OCI-M2 (cell line): ENCODE measurements around the gene GRAMD4.
"Not testable (repeated sequence)": the region's sequence is repeated elsewhere in the genome, so short reads cannot be mapped to it uniquely, and the experiment has no call there.

Source experiments
- DNase-seq: peaks from one replicate; lab custom pipeline; 2025; ENCODE audit not compliant: unreplicated experiment; lab: John Stamatoyannopoulos, UW

The GRAMD4 gene

DNA sequence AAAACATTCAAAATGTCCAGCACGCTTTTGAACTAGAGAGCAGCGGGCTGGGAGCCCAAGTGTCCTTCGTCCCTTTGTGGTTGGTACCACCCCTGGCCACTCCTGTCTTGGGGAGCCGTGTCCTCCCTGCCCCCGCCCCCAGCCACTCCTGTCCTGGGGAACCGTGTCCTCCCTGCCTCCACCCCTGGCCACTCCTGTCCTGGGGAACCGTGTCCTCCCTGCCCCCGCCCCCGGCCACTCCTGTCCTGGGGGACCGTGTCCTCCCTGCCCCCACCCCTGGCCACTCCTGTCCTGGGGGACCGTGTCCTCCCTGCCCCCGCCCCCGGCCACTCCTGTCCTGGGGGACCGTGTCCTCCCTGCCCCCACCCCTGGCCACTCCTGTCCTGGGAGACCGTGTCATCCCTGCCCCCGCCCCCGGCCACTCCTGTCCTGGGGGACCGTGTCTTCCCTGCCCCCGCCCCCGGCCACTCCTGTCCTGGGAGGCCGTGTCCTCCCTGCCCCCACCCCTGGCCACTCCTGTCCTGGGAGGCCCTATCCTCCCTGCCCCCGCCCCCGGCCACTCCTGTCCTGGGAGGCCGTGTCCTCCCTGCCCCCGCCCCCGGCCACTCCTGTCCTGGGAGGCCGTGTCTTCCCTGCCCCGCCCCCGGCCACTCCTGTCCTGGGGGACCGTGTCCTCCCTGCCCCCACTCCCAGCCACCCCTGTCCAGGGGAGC is 14.9 kb downstream of the GRAMD4 start:
- DNase-seq, result not testable (repeated sequence)

GRCh38 chr22:46635756-46636155 is 15.6 kb downstream of the GRAMD4 start:
- DNase-seq, result no peak

DNA sequence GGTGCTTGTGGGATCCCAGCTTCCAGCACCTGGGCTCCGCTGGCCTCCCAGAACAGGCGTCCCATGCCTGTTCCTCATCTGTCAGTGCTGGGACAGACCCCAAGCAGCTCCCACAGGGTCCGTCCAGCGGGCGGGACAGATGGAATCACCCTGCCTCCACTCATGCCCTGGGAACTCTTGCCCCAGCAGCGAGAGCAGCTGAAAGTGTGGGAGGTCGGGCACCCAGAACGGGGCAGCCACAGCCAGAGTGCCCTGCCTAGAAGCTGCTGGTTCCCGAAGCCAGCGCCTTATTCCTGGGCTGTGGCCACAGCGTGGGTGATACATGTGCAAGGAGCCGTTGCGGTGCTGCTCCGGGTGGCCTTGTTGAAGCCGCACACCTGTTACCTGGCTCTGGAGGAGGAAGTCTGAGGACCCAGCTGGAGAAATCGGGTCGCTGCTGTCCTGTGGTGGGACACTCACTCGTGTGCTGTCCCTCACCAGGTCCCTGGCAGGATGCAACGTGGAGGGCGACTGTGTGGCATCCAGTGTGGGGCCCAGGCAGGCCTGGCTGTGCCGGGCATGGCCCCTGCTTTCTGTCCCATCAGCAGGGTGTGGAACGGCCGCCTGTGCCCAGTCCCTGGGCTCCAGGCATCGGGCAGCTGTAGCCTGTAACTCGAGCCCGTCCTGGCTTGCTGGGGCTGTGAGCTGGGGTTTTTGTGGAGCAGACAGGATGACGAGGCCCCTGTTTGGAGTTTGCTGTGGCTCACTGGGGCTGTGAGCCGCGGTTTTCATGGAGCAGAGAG is 16.2 kb downstream of the GRAMD4 start:
- no peak for DNase-seq

GRCh38 chr22:46637711-46638600 is 17.8 kb downstream of the GRAMD4 start:
- no peak for DNase-seq

GRCh38 chr22:46638601-46639431 is 18.6 kb downstream of the GRAMD4 start:
- no peak for DNase-seq

- no peak for DNase-seq
These were observed 19.7 kb downstream of the GRAMD4 start for GRCh38 chr22:46639843-46640242.

GRCh38 chr22:46640293-46641055 is 20.3 kb downstream of the GRAMD4 start:
- no peak for DNase-seq

GRCh38 chr22:46641811-46642266 is 21.7 kb downstream of the GRAMD4 start:
- DNase-seq, result no peak

DNA sequence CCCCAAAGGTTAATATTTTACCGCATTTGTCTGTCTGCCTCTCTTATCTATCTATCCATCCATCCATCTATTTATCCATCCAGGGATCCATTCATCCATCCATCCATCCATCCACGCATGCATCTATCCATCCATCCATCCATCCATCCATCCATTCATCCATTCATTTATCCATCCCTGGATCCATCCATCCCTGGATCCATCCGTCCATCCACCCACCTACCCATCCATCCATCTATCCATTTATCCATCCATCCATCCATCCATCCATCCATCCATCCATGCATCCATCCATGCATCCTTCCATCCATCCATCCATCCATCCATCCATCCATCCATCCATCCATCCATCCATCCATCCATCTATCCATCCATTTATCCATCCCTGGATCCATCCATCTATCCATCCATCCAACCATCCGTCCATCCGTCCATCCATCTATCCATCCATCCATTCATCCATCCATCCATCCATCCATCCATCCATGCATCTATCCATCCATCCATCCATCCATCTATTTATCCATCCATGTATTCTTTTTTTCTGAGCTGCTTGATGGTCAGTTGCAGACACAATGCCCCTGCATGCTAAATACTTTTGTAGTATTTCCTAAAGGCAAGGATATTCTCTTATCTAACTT is 22.8 kb downstream of the GRAMD4 start:
- DNase-seq, result not testable (repeated sequence)

DNA sequence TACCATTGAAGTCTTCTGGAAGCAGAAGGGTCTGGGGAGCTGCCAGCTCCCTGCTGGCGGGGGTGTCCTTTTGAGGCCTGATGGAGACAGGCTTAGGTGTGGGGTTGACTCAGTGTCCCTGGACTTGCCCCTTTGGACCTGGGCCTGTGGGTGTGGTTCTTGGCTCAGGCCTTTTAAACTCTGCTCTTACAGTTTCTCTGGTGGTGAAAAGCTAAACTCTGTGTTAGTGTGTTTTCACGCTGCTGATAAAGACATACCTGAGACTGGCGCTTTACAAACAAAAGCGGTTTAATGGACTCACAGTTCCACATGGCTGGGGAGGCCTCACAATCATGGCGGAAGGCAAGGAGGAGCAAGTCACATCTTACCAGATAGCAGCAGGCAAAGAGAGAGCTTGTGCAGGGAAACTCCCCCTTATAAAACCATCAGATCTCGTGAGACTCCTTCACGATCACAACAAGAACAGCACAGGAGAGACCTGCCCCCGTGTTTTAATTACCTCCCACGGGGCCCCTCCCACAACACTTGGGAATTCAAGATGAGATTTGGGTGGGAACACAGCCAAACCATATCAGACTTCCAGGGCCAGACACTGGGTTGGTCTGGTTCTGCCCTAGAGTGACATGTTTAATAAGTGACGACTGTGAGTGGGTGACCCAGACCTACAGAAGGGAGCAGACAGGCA is 26.5 kb downstream of the GRAMD4 start:
- no peak for DNase-seq

DNA sequence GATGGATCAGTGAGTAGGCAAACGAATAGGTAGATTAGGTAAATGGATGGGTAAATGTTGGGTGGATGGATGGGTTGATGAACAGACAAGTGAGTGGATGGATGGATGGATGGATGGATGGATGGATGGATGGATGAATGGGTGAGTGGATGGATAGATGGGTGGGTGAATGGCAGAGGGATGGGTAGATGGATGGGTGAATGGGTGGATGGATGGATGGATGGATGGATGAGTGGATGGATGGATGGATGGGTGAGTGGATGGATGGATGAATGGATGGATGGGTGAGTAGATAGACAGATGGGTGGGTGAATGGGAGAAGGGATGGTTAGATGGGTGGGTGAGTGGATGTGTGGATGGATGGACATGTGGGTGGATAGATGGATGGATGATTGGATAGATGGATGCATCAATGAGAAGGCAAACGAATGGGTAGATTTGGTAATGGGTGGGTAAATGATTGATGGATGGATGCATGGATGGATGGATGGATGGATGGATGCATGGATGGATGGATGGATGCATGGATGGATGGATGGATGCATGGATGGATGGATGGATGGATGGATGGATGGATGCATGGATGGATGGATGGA is 28.1 kb downstream of the GRAMD4 start:
- DNase-seq, result not testable (repeated sequence)

DNA sequence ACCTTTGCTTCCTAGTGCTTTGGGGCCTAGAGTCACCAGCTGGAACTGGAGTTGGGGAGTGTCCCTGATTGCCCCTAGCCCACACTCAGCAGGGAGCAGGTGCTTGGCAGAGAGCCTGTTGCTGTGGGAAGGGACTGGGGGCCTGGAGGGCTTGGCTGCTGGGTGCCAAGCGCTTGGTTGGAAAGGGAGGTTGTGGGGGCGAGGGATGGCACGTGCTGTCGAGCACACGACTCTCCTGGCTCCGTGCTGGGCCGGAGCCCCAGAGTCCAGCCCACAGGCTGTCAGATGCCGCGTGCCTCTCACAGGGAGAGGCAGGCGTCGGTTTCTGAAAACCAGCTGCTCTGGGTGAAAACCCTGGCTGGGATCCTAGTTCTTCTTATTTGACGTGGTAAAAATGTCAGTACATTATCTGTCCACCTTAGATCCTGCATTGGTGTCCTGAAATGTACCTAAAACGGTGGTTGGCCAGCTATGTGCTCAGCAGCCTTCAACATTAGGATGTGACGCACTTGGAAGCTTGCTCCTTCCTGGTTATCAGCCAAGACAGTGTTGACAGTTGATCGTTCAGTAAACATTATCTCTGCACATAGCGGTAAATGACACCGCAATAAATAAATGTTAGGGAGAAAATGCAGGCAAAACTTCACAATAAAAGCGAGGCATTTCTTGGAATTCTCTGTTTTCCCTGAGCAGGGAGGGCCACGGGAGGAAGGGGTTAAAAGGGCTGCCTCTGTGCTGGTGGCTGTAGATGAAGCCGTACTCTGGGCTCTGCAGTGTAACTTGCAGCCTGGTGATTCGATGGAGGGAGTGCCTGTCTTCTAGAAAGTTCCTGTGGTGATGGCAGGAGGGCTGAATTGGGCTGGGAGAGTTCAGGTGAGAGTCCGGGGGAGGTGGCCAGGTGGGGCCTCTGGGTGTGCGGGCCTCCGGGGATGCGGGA is 29.2 kb downstream of the GRAMD4 start:
- no peak for DNase-seq

- DNase-seq, result no peak
These were observed 30.1 kb downstream of the GRAMD4 start for GRCh38 chr22:46650078-46650810.

- no peak for DNase-seq
These were observed 31.1 kb downstream of the GRAMD4 start for GRCh38 chr22:46651316-46651715.

GRCh38 chr22:46652081-46652846 is 32.1 kb downstream of the GRAMD4 start:
- no peak for DNase-seq

DNA sequence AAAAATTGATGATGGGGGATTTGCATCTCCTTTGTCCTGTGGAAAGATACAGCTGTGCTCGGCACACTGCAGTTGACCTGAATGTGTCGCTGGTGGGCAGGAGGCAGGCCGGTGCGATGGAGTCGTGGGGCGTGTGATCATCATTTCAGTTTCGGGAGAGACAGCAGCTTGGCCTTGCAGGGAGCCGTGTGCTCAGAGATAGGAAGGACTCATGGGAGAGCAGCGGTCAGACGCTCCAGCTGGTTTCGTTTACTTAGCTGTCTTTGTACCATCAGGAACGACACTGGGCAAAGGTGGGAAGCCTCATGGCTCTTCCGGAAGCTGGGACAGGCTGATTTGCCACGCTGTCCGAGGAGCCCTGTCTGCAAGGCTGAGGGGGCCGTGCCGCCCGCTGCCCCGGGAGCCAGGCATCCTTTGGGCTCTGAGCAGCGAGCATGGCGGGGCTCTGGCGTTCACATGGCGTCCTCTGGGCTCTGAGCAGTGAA is 32.7 kb downstream of the GRAMD4 start:
- DNase-seq, result no peak
